Activated CD4-positive, alpha-beta T cell treated with anti-CD3 and anti-CD28 coated beads, Interleukin-2, amount 10 ng/mL, durations not matched to agents 7 days and 5 days (primary cell): ENCODE measurements around the gene ROM1. TPM values are rescaled to one million over a fixed set of nuclear protein-coding genes. Genes with fewer than 3 reads are reported as not detected.
"Not testable (repeated sequence)": the region's sequence is repeated elsewhere in the genome, so short reads cannot be mapped to it uniquely, and the experiment has no call there.

Source experiments
- CTCF ChIA-PET: fragments of 350-600 bp; sonication (Branson Sonifier 250); formaldehyde crosslinking; loops from one replicate; lab custom pipeline; 2021; ENCODE audit warnings: antibody characterized with exemption; lab: Charles Lee
- POLR2A ChIA-PET: fragments of 350-600 bp; sonication (Branson Sonifier 250); formaldehyde crosslinking; loops from one replicate; lab custom pipeline; 2021; ENCODE audit warnings: antibody characterized with exemption; lab: Charles Lee
- DNase-seq: peaks from one replicate; pipeline ENCODE4 v3.0.0-alpha.2; 2020
- H3K27ac Mint-ChIP-seq: one replicate; pipeline ENCODE4 v1.8.0; 2021; ENCODE audit warnings: mild to moderate bottlenecking, moderate library complexity, mixed read lengths
- H3K27me3 Mint-ChIP-seq: one replicate; pipeline ENCODE4 v1.8.0; 2021; ENCODE audit warnings: mixed read lengths
- H3K36me3 Mint-ChIP-seq: one replicate; pipeline ENCODE4 v1.8.0; 2021; ENCODE audit warnings: low read depth, mixed read lengths
- H3K4me1 Mint-ChIP-seq: one replicate; pipeline ENCODE4 v1.8.0; 2021; ENCODE audit warnings: mixed read lengths
- H3K4me3 Mint-ChIP-seq: one replicate; pipeline ENCODE4 v1.8.0; 2021; ENCODE audit warnings: mild to moderate bottlenecking, moderate library complexity, mixed read lengths
- H3K9me3 Mint-ChIP-seq: one replicate; pipeline ENCODE4 v1.8.0; 2021; ENCODE audit warnings: mixed read lengths
- total RNA-seq, 2 experiments: library from RNA; stranded (reverse); gene quantifications; one replicate each; pipeline ENCODE4 v1.2.3, GENCODE V29; 2021

Gene ROM1
- total RNA-seq, 2 experiments from 2014 or later = 1.0 to 1.3 TPM

DNA sequence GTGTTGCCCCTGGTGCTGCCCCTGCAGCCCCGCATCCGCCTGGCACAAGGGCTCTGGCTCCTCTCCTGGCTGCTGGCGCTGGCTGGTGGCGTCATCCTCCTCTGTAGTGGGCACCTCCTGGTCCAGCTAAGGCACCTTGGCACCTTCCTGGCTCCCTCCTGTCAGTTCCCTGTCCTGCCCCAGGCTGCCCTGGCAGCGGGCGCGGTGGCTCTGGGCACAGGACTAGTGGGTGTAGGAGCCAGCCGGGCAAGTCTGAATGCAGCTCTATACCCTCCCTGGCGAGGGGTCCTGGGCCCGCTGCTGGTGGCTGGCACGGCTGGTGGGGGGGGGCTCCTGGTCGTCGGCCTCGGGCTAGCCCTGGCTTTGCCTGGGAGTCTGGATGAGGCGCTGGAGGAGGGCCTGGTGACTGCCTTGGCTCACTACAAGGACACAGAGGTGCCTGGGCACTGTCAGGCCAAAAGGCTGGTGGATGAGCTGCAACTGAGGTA, 278 bp downstream of the ROM1 start:
- ChIA-PET CTCF (interaction anchor here (0.9 to 1.6 kb wide), 7 partner anchors 8 to 268 kb away, joined by 3 to 5 read pairs (median 3); partner anchors contain the start of genes MTA2 and SLC3A2), POLR2A (no interaction called here)
- H3K4me1 Mint-ChIP-seq = peaks cover 47% of the 10 kb centered on the region
- peak overlapping the region; percentile 56 for H3K4me3 Mint-ChIP-seq
- H3K27me3 Mint-ChIP-seq = no peaks in the 10 kb centered on the region
- DNase-seq = no peak
- H3K9me3 Mint-ChIP-seq = no peaks in the 10 kb centered on the region
- H3K36me3 Mint-ChIP-seq = peaks cover 40% of the 10 kb centered on the region
- H3K27ac Mint-ChIP-seq = peak overlapping the region; percentile 87

DNA sequence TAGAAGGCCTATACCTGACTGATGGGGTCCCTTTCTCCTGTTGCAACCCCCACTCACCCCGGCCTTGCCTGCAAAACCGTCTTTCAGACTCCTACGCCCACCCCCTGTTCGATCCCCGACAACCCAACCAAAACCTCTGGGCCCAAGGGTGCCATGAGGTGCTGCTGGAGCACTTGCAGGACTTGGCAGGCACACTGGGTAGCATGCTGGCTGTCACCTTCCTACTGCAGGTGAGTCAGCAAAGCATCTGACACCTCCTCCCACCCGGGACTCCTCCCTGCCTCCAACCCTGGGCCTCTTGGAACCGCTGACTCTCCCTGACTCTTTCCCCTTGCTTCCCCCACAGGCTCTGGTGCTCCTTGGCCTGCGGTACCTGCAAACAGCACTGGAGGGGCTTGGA, 1.2 kb downstream of the ROM1 start:
- H3K4me1 Mint-ChIP-seq = peaks cover 43% of the 10 kb centered on the region
- H3K4me3 Mint-ChIP-seq = peak overlapping the region; percentile 30
- no peak for DNase-seq
- H3K9me3 Mint-ChIP-seq = no peaks in the 10 kb centered on the region
- ChIA-PET POLR2A (no interaction called here), CTCF (interaction anchor here (1.2 to 1.5 kb wide), 2 partner anchors 56 to 267 kb away, joined by 3 read pairs; partner anchors contain the start of gene SLC3A2)
- no peaks in the 10 kb centered on the region for H3K27me3 Mint-ChIP-seq
- peaks cover 40% of the 10 kb centered on the region for H3K36me3 Mint-ChIP-seq
- peak overlapping the region; percentile 87 for H3K27ac Mint-ChIP-seq

DNA sequence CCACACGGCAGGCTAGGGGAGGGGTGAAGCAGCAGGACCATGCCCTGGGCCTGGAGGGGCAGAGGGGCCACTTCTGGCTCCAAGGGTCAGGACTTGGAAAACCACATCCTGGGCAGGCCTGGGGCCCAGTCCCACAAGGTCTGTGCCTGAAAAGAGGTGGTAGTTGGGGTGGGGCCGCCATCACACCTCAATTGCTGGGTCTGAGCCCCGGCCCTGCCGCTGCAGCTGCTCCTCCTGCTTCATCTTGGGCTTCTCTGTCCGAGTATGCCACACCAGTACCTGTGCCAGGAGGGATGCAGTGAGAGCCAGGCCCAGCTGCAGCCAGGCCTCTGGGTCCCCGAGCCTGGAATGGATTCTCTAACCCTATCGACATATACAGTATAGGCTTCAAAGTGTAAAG, 2.5 kb downstream of the ROM1 start:
- H3K9me3 Mint-ChIP-seq = no peaks in the 10 kb centered on the region
- no peaks in the 10 kb centered on the region for H3K27me3 Mint-ChIP-seq
- POLR2A ChIA-PET = no interaction called here
- peak overlapping the region; percentile 62 for H3K27ac Mint-ChIP-seq
- CTCF ChIA-PET = interaction anchor here (0.6 to 1.0 kb wide), 2 partner anchors 11 to 1621 kb away, joined by 3 to 4 read pairs; no protein-coding TSS in a partner anchor
- peaks cover 34% of the 10 kb centered on the region for H3K36me3 Mint-ChIP-seq
- DNase-seq = no peak
- peaks cover 44% of the 10 kb centered on the region for H3K4me1 Mint-ChIP-seq
- no peak overlapping the region for H3K4me3 Mint-ChIP-seq

DNA sequence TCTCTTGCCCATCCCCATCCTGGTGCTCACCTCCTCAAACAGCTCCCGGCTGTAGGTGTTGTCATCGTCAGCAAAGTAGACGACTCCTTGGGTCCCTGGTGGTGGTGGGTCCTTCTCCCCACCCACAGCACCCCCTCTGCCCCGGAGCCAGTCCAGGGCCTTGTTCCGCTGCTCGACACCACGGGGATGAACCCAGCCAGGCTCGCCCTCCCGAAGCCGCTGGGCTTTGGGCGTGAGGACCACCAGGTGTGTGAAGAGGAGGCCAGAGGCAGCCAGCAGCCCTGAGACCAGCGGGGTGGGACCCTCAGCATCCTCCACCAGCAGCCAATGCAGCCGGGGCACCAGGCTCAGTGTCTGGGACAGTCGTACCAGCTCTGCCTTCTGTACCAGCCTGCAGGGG, 3.9 kb downstream of the ROM1 start:
- DNase-seq, H3K4me3 Mint-ChIP-seq, H3K27me3 Mint-ChIP-seq, H3K27ac Mint-ChIP-seq, H3K9me3 Mint-ChIP-seq, POLR2A ChIA-PET: not testable (repeated sequence)
- CTCF ChIA-PET = interaction anchor here (0.8 kb wide), 1 partner anchor 23 kb away, joined by 3 read pairs; no protein-coding TSS in a partner anchor
- Mint-ChIP-seq H3K4me1 (peaks cover 45% of the 10 kb centered on the region), H3K36me3 (peaks cover 37% of the 10 kb centered on the region)

DNA sequence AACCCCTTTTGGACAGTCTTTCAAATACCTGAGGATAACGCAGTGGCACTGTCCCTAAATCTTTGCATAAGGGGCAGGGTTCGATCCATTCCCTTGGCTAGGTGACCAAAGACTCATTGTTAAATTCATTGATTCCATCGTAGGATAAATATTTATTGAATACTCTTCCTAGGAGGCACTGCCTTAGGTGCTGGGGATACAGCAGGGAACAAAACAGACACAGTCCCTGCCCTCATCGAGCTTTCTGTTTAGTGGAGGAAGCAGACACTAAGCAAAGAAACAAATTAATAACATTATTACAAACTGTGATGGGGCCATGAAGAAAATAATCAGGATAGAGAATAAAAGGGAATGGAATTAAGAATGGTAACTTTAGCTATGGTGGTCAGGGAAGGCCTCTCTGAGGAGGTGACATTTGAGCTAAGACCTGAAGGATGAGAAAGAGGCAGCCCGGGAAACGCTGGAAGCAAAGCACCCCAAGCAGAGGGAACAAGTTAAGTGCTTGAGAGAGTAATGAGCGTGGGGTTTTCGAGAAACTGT, 8.0 kb downstream of the ROM1 start:
- Mint-ChIP-seq H3K36me3 (peaks cover 36% of the 10 kb centered on the region), H3K27me3 (no peaks in the 10 kb centered on the region), H3K4me3 (peak overlapping the region; percentile 85), H3K4me1 (peaks cover 32% of the 10 kb centered on the region), H3K9me3 (no peaks in the 10 kb centered on the region), H3K27ac (peak overlapping the region; percentile 98)
- ChIA-PET CTCF (interaction anchor here (0.6 to 4.7 kb wide), 10 partner anchors 8 to 196 kb away, joined by 3 to 40 read pairs (median 4); partner anchors contain the start of genes EML3, LBHD1 and ROM1), POLR2A (interaction anchor here (0.7 to 1.7 kb wide), 2 partner anchors 30 to 44 kb away, joined by 4 to 9 read pairs; partner anchors contain the start of genes C11orf98, CSKMT and TUT1)
- no peak for DNase-seq

DNA sequence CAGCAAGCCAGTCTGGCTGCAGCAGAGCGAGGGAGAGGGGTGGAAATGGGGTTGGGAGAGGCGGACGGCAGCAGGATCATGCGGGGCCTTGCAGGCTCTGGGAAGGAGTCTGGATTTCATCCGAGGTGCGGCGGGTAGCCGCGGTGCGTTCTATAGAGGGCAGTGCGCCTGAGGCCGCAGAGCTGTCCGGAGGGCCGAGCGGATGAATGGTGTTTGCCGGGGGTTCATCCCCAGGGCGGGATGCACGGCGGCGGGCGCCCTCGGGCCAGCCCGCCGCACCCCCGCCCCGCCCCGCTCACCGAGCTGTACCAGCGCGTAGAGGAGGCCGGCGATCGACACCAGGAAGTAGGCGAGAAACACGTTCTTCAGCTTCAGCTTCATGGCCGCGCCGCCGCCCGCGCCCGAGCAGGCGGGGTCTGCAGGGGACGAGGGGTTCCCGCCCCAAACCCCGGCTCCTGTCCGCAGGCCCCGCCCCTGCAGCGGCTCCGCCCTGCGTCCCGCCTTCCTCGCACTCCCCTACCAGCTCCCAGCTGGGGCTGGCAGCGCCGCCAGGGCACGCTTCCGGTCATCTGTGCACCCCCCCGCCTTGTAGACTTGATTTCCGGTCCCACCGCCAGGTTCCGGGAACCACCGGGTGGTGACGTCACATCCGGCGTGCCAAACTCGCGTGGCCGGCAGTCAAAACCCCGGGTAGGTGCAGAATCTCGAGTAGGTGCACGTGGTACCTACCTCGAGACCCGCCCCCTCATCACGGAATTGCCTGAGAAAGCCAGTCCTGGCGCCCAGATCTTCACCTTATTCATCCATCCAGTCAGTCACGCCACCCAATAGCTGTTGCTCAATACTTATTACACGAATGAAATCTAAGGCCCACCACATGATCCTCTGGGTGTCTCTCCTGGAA, 8.8 kb downstream of the ROM1 start, which contains the start of gene B3GAT3:
B3GAT3 (minus strand) TSS at position 420 of the 904 bp plus-strand sequence; CDS start at position 381, 39 bp downstream.
- H3K36me3 Mint-ChIP-seq = peaks cover 36% of the 10 kb centered on the region

DNA sequence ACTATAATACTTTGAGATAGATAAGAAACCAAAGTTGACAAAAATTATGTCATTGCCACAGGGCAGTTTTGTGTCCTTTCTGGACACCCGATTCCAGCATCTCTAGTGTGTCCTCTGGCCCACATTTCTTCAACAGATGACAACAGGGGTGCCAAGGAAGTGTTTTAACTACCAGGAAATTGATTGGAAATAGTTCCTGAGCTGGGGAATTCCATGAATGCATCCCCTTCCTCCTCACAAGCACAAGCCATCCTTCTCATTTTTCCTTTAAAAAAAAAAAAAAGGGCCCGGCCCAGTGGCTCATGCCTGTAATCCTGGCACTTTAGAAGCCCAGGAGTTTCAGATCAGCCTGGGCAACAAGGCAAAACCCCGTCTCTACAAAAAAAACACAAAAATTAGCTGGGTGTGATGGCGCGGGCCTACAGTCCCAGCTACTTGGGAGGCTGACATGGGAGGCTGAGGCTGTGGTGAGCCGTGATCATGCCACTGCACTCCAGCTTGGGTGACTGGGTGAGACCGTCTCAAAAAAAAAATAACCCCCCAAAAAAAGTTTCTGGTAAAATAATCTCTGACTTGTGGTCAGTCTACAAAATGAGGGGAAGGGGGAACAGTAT, 9.5 kb downstream of the ROM1 start:
- CTCF ChIA-PET = interaction anchor here (1.0 to 4.7 kb wide), 12 partner anchors 9 to 198 kb away, joined by 3 to 40 read pairs (median 5); partner anchors contain the start of genes ROM1 and ZBTB3
- Mint-ChIP-seq H3K4me1 (peaks cover 26% of the 10 kb centered on the region), H3K4me3 (peak overlapping the region; percentile 85), H3K27ac (peak overlapping the region; percentile 96), H3K27me3 (no peaks in the 10 kb centered on the region), H3K36me3 (peaks cover 41% of the 10 kb centered on the region), H3K9me3 (no peaks in the 10 kb centered on the region)
- DNase-seq = no peak
- POLR2A ChIA-PET = interaction anchor here (0.6 to 1.7 kb wide), 2 partner anchors 30 to 31 kb away, joined by 3 to 9 read pairs; partner anchors contain the start of gene TUT1

More for the DNA sequence above, 8.8 kb downstream of the ROM1 start, which contains the start of gene B3GAT3:
- Mint-ChIP-seq H3K27me3 (no peaks in the 10 kb centered on the region), H3K4me3 (peak within 1 kb of the TSS; percentile 85), H3K27ac (peak within 1 kb of the TSS; percentile 98), H3K4me1 (peaks cover 27% of the 10 kb centered on the region), H3K9me3 (no peaks in the 10 kb centered on the region)
- CTCF ChIA-PET = interaction anchor here (1.0 to 4.7 kb wide), 14 partner anchors 8 to 164 kb away, joined by 3 to 40 read pairs (median 4); partner anchors contain the start of genes EML3, LBHD1, ROM1 and ZBTB3
- peak; percentile 98 for DNase-seq
- POLR2A ChIA-PET = interaction anchor here (0.6 to 1.7 kb wide), 3 partner anchors 29 to 43 kb away, joined by 3 to 9 read pairs (median 4); partner anchors contain the start of genes C11orf98, CSKMT and TUT1

DNA sequence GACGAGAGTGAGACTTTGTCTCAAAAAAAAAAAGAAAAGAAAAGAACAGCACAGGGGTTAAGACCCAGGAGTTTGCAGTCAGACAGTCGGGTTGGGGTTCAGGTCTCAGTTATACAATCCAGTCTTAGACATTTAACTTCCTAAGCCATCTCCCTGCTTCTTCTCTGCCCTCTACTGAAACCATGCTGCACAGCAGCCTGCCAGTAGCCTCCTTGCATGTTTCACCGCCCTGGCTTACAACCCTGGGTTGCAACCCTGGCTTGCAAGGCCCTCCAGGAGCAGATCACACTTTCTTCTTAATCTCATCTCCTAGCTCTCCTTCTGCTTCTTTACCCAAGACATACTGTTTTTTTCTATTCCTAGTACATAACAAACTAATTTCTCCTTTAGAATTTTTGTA, 14.7 kb downstream of the ROM1 start:
- Mint-ChIP-seq H3K4me3 (no peak overlapping the region), H3K9me3 (no peaks in the 10 kb centered on the region), H3K4me1 (peaks cover 2% of the 10 kb centered on the region), H3K27me3 (no peaks in the 10 kb centered on the region), H3K36me3 (peaks cover 58% of the 10 kb centered on the region), H3K27ac (peak overlapping the region; percentile 27)
- ChIA-PET CTCF (interaction anchor here (0.8 to 2.6 kb wide), 3 partner anchors 12 to 53 kb away, joined by 3 to 14 read pairs (median 4); no protein-coding TSS in a partner anchor), POLR2A (no interaction called here)
- no peak for DNase-seq

DNA sequence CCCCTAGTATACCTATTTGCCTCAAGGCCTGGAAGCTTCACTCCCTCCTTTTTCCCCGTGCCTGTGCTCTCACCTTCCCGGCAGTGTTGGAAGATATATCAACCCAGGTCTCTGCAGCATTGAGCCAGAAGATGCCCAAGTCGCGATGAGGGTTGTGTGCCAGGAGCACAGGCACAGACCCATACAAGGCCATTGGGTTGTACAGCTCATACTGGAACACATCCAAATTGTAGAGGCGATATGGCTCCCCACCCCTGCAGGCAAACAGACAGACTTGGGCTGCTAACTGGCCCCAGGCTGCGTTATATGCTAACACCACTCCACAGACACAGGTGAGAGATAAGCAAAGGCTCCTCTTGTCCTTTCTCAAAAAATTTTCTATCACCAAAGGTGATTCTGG, 19.4 kb downstream of the ROM1 start:
- Mint-ChIP-seq H3K4me1 (peaks cover 22% of the 10 kb centered on the region), H3K36me3 (peaks cover 64% of the 10 kb centered on the region), H3K27me3 (no peaks in the 10 kb centered on the region), H3K4me3 (no peak overlapping the region), H3K27ac (peak overlapping the region; percentile 69), H3K9me3 (no peaks in the 10 kb centered on the region)
- no peak for DNase-seq
- POLR2A ChIA-PET = interaction anchor here (0.5 to 0.6 kb wide), 2 partner anchors 8 to 63 kb away, joined by 3 read pairs; no protein-coding TSS in a partner anchor
- CTCF ChIA-PET = interaction anchor here (2.7 kb wide), 1 partner anchor 10 kb away, joined by 12 read pairs; the partner anchor contains the start of gene B3GAT3

DNA sequence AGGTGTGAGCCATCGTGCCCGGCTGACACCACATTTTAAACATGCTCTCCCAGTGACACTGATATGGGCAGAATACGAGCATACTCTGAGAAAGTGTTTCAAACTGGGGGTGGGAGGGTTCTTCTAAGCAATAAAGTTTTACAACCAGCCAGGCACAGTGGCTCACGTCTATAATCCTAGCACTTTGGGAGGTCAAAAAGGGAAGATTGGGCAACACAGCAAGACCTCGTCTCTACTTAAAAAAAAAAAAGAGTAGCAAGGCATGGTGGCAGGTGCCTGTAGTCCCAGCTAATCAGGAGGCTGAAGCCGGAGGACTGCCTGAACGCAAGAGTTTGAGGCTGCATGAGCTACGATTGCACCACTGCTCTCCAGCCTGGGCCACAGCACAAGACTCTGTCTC, 31.2 kb downstream of the ROM1 start:
- Mint-ChIP-seq H3K27me3 (no peaks in the 10 kb centered on the region), H3K36me3 (peaks cover 34% of the 10 kb centered on the region), H3K9me3 (peaks cover 2% of the 10 kb centered on the region), H3K4me3 (peak overlapping the region; percentile 32), H3K27ac (no peak overlapping the region), H3K4me1 (peaks cover 50% of the 10 kb centered on the region)
- DNase-seq = no peak
- ChIA-PET CTCF (interaction anchor here (0.6 to 1.5 kb wide), 5 partner anchors 10 to 220 kb away, joined by 3 to 7 read pairs (median 4); partner anchors contain the start of genes C11orf98 and CSKMT), POLR2A (no interaction called here)

DNA sequence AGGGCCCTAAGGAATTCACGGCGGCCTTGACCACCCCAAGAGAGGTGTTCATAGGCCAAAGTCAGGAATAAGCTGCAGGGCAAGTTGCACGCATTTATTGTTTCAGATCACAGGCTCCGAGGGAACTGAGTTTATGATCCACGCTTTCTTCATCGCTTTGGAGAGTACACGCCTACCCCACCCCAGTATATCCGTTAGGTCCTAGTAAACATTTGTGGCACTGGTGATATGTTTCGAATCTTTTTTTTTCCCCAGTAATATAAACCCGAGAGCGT, 32.6 kb downstream of the ROM1 start:
- peak overlapping the region; percentile 97 for H3K4me3 Mint-ChIP-seq
- H3K36me3 Mint-ChIP-seq = peaks cover 32% of the 10 kb centered on the region
- ChIA-PET CTCF (interaction anchor here (0.6 to 1.4 kb wide), 3 partner anchors 8 to 141 kb away, joined by 3 to 4 read pairs (median 3); no protein-coding TSS in a partner anchor), POLR2A (interaction anchor here (0.6 kb wide), 1 partner anchor 83 kb away, joined by 3 read pairs; no protein-coding TSS in a partner anchor)
- peaks cover 45% of the 10 kb centered on the region for H3K4me1 Mint-ChIP-seq
- no peaks in the 10 kb centered on the region for H3K9me3 Mint-ChIP-seq
- DNase-seq = no peak
- no peaks in the 10 kb centered on the region for H3K27me3 Mint-ChIP-seq
- peak overlapping the region; percentile 95 for H3K27ac Mint-ChIP-seq
